Erythroblast (primary cell): ENCODE measurements around the gene DNAI7.

ENCODE experiments used
- GATA1 ChIP-seq: IDR thresholded peaks from 2 replicates; pipeline ENCODE4 v1.6.1; 2011; ENCODE audit warnings: low read depth, mild to moderate bottlenecking, control low read depth, low read length, moderate library complexity
- POLR2A ChIP-seq: IDR thresholded peaks from 2 replicates; pipeline ENCODE4 v1.6.1; 2011; ENCODE audit warnings: mild to moderate bottlenecking, low read length

GRCh38 chr12:25243680-25243990, 48.7 kb upstream of the DNAI7 start:
- no peak for TF ChIP-seq POLR2A
- TF ChIP-seq GATA1 = no peak
